GM18520 (cell line): ENCODE results near the gene GJA9.

ENCODE experiments used
- ATAC-seq: cut with Tn5 transposase; IDR thresholded peaks from one replicate; pipeline ENCODE4 v1.9.1; 2021; ENCODE audit not compliant: unreplicated experiment

GJA9 gene

DNA sequence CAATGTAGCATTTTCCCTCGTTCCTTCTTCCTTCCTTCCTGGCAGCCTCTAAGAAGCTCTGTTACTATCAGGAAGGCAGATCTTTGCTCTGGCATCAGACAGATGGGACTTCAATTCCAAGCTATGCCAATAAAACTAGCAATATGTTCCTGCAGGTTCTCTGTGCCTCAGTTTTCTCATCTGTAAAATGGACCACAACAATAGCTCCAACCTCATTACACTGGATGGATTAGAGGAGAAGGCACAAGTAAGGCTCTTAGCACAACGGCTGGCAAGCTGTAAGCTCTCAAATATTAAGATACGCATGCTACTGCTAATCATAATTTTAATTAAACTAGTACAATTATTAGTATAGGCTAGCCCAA lies 49.0 kb downstream of the GJA9 start:
- no peak for ATAC-seq

- ATAC-seq, result no peak
Measured at GRCh38 chr1:38831731-38832369, 49.5 kb downstream of the GJA9 start.

DNA sequence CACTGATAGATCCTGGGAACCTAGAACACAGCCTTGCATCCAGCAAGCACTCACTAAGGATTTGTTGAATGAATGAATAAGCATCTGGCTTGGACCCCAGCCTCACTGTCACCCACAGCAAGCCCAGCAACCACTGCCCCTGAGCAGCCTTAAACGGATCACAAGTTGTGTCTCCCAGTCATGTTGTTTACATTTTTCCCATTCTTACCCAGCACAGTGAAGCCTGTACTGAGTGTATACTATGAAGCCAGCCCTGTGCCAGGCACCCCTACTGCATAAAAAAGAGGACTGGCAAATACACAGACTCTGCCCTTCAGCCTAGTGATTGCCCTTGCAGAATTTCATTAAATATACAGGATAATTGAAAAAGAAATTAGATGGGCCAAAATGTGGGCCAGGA lies 52.0 kb downstream of the GJA9 start:
- ATAC-seq, result no peak

DNA sequence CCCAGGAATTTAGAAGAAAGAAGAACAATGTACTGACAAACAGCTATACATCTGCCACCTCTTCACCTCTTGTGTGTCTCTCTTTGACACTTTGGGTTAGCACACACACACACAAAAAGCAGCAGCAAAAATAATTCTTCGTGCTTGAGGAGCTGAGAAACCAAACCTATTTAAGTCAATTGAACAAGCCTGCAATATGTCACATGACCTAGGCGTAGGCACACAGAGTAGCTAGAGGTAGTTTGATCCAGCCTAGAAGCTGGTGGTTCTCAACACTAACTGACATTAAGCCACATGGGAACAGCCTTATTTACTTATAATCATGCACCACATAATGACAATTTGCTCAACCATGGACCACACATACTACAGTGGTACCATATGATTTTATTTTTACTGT lies 54.1 kb downstream of the GJA9 start:
- ATAC-seq, result no peak

DNA sequence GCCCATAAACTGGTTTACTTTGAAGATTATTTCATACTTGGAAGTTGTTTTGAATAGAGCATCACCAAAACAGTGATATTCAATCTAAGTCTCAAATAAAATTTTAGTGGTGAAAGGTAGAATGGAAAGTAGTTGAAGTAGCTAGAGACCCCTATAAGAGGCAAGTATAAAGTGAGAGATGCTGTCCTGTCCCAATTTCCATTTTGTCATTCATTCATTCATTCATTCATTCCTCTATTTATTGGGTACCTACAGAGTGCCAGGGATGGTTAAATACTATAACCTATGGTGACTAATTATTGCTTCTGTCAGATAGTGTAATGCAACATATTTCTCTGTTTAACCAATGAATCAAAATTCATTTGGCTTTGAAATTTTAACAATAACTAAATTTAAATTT lies 54.5 kb downstream of the GJA9 start:
- ATAC-seq, result no peak

GRCh38 chr1:38826262-38826661 lies 55.1 kb downstream of the GJA9 start:
- ATAC-seq, result no peak
